Measurements from ENCODE around the gene ASB2.

The ASB2 gene

GRCh38 chr14:93939304-93940229, 36.8 kb downstream of the ASB2 start:
- H3K4me2 ChIP-seq (ENCODE audit: low read length) = peak overlapping the region; percentile 57
- H3K4me3 ChIP-seq (ENCODE audit: low read length) = 0 out of 2 replicates have a peak overlapping the region, but pooled peaks have one; percentile 24
- H3K27ac ChIP-seq (ENCODE audit: low read depth, low read length) = no peak overlapping the region

GRCh38 chr14:93938751-93939303, 37.5 kb downstream of the ASB2 start:
- Histone ChIP-seq H3K27ac (ENCODE audit: low read depth, low read length) (no peak overlapping the region), H3K4me3 (ENCODE audit: low read length) (no peak overlapping the region), H3F3A (ENCODE audit: control insufficient read depth, insufficient read depth) (no peaks in the 10 kb centered on the region), H3K9me3 (ENCODE audit: control insufficient read depth, insufficient read depth, low read length) (no peaks in the 10 kb centered on the region), H3K9me2 (replicated peaks; ENCODE audit: control insufficient read depth, low read length) (no peaks in the 10 kb centered on the region), H3K79me2 (ENCODE audit: control insufficient read depth, low read length) (no peaks in the 10 kb centered on the region), H4K20me1 (ENCODE audit: control insufficient read depth, insufficient read depth, low read depth, low read length) (no peaks in the 10 kb centered on the region), H3K4me1 (ENCODE audit: control insufficient read depth, low read length) (peaks cover 12% of the 10 kb centered on the region), H3K4me2 (ENCODE audit: low read length) (peak overlapping the region; percentile 57; the same call in 1 of the 2 replicates), H3K27me3 (ENCODE audit: control insufficient read depth, low read length) (no peaks in the 10 kb centered on the region), H3K36me3 (ENCODE audit: control insufficient read depth, low read length) (peaks cover 5% of the 10 kb centered on the region; the same call in 1 of the 2 replicates)
- no peak for TF ChIP-seq EZH2phosphoT487 (IDR thresholded peaks at IDR 0.05; ENCODE audit: borderline replicate concordance, low read length)
- TF ChIP-seq CTCF (IDR thresholded peaks at IDR 0.05; ENCODE audit: low read depth, low read length, poor library complexity, severe bottlenecking) = no peak

More at GRCh38 chr14:93939304-93940229, 36.8 kb downstream of the ASB2 start:
- peaks cover 12% of the 10 kb centered on the region for H3K4me1 ChIP-seq (ENCODE audit: control insufficient read depth, low read length)
- no peaks in the 10 kb centered on the region for H3F3A ChIP-seq (ENCODE audit: control insufficient read depth, insufficient read depth)
- no peaks in the 10 kb centered on the region for H3K79me2 ChIP-seq (ENCODE audit: control insufficient read depth, low read length)
- H3K27me3 ChIP-seq (ENCODE audit: control insufficient read depth, low read length) = no peaks in the 10 kb centered on the region
- H3K9me3 ChIP-seq (ENCODE audit: control insufficient read depth, insufficient read depth, low read length) = no peaks in the 10 kb centered on the region
- peak; percentile 85 for TF ChIP-seq CTCF (IDR thresholded peaks at IDR 0.05; ENCODE audit: low read depth, low read length, poor library complexity, severe bottlenecking)
- no peak for TF ChIP-seq EZH2phosphoT487 (IDR thresholded peaks at IDR 0.05; ENCODE audit: borderline replicate concordance, low read length)
- no peaks in the 10 kb centered on the region for H3K9me2 ChIP-seq (replicated peaks; ENCODE audit: control insufficient read depth, low read length)
- H3K36me3 ChIP-seq (ENCODE audit: control insufficient read depth, low read length) = peaks cover 5% of the 10 kb centered on the region; the same call in 1 of the 2 replicates
- no peaks in the 10 kb centered on the region for H4K20me1 ChIP-seq (ENCODE audit: control insufficient read depth, insufficient read depth, low read depth, low read length)

GRCh38 chr14:93937519-93937918, 38.9 kb downstream of the ASB2 start:
- H3K27ac ChIP-seq (ENCODE audit: low read depth, low read length) = no peak overlapping the region
- no peak for TF ChIP-seq CTCF (IDR thresholded peaks at IDR 0.05; ENCODE audit: low read depth, low read length, poor library complexity, severe bottlenecking)
- no peak for TF ChIP-seq EZH2phosphoT487 (IDR thresholded peaks at IDR 0.05; ENCODE audit: borderline replicate concordance, low read length)
- no peak overlapping the region for H3K4me2 ChIP-seq (ENCODE audit: low read length)
- no peak overlapping the region for H3K4me3 ChIP-seq (ENCODE audit: low read length)
- H3K4me1 ChIP-seq (ENCODE audit: control insufficient read depth, low read length) = peaks cover 12% of the 10 kb centered on the region
- H4K20me1 ChIP-seq (ENCODE audit: control insufficient read depth, insufficient read depth, low read depth, low read length) = no peaks in the 10 kb centered on the region
- no peaks in the 10 kb centered on the region for H3K79me2 ChIP-seq (ENCODE audit: control insufficient read depth, low read length)
- no peaks in the 10 kb centered on the region for H3K27me3 ChIP-seq (ENCODE audit: control insufficient read depth, low read length)
- H3K36me3 ChIP-seq (ENCODE audit: control insufficient read depth, low read length) = peaks cover 5% of the 10 kb centered on the region; the same call in 1 of the 2 replicates
- no peaks in the 10 kb centered on the region for H3F3A ChIP-seq (ENCODE audit: control insufficient read depth, insufficient read depth)
- H3K9me3 ChIP-seq (ENCODE audit: control insufficient read depth, insufficient read depth, low read length) = no peaks in the 10 kb centered on the region
- no peaks in the 10 kb centered on the region for H3K9me2 ChIP-seq (replicated peaks; ENCODE audit: control insufficient read depth, low read length)

All from DOHH2 (cell line).